Non-pigmented ciliary epithelial cell (primary cell): ENCODE data around the gene F8.
"Not testable (repeated sequence)": the region's sequence is repeated elsewhere in the genome, so short reads cannot be mapped to it uniquely, and the experiment has no call there.

Experiments used
- DNase-seq: peaks from one replicate; pipeline ENCODE4 v3.0.0-alpha.2; 2010; ENCODE audit warnings: low read depth

The F8 gene

GRCh38 chrX:154873329-154873728 is 149.2 kb downstream of the F8 start:
- no peak for DNase-seq

- DNase-seq, result not testable (repeated sequence)
Observed at GRCh38 chrX:154868522-154868921, 154.0 kb downstream of the F8 start.

GRCh38 chrX:154855256-154855655 is 167.3 kb downstream of the F8 start:
- no peak for DNase-seq

GRCh38 chrX:154850957-154851611 is 171.4 kb downstream of the F8 start:
- no peak for DNase-seq

GRCh38 chrX:154840856-154841255 is 181.7 kb downstream of the F8 start:
- peak; percentile 13 for DNase-seq

- DNase-seq, result no peak
Observed at GRCh38 chrX:154836163-154836562, 186.4 kb downstream of the F8 start.

GRCh38 chrX:154834562-154834961 is 188.0 kb downstream of the F8 start, which contains the start of gene SMIM9:
SMIM9 (minus strand) TSS chrX:154834662; CDS start chrX:154830856, 3,806 bp downstream.
- DNase-seq, result no peak

- no peak for DNase-seq
Observed at GRCh38 chrX:154833746-154834274, 188.7 kb downstream of the F8 start.

GRCh38 chrX:154829926-154830442 is 192.5 kb downstream of the F8 start:
- DNase-seq, result no peak

- no peak for DNase-seq
Observed at GRCh38 chrX:154829134-154829533, 193.4 kb downstream of the F8 start.

GRCh38 chrX:154828016-154828408 is 194.5 kb downstream of the F8 start:
- DNase-seq, result no peak

- DNase-seq, result no peak
Observed at GRCh38 chrX:154827194-154828015, 195.1 kb downstream of the F8 start.

GRCh38 chrX:154825586-154825985 is 196.9 kb downstream of the F8 start:
- DNase-seq, result not testable (repeated sequence)

- DNase-seq, result no peak
Observed at GRCh38 chrX:154824638-154825037, 197.9 kb downstream of the F8 start.

GRCh38 chrX:154822029-154822428 is 200.5 kb downstream of the F8 start:
- no peak for DNase-seq

- DNase-seq, result no peak
Observed at GRCh38 chrX:154821523-154821922, 201.0 kb downstream of the F8 start.

- no peak for DNase-seq
Observed at GRCh38 chrX:154819771-154820341, 202.7 kb downstream of the F8 start.

GRCh38 chrX:154818916-154819770 is 203.4 kb downstream of the F8 start:
- no peak for DNase-seq

- not testable (repeated sequence) for DNase-seq
Observed at GRCh38 chrX:154817048-154817618, 205.4 kb downstream of the F8 start.

GRCh38 chrX:154816326-154816898 is 206.1 kb downstream of the F8 start:
- not testable (repeated sequence) for DNase-seq

- DNase-seq, result no peak
Observed at GRCh38 chrX:154815274-154815818, 207.2 kb downstream of the F8 start.
